ENCODE data around the gene FBLN7.

DNA sequence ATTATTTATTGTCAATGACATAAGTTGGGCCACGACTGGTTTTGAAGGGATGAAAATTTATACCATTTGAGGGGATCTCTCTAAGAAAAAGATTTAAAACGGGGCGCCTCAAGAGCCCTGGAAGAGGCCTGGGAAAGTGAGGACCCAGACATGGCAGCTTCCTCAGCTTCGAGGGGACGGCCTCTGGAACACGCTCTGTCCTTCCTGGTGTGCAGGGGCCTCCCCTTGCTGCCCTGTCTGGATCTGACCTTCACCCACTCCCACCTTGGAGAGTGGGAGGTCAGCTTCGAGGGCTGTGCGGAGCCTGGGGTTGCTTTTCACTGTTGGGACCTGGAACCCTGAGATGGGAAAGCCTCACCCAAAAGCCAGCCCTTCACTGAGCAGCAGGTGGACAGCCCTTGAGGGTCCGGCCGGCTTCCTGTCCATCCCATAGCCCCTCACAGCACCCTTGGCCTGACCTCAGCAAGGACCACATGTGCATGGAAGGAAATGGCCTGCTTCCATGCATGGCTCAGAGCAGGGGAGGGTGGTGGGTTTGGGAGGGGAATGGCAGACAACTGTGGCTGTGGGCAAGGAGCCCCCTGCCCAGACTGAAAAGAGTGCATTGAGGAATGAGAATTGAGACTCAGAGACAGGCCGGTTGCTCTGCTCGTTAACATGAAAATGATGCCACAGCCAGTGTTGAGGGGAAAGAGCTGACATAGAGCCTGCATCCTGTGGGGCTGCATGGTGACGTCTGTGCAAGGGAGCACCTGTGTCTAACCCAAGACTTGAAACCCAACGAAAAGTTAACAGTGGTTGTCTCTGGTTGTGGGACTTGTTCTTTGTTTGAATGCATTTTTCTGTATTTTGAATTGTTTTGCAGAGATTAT lies 16.3 kb downstream of the FBLN7 start:
- TF ChIP-seq, protein P1, sequence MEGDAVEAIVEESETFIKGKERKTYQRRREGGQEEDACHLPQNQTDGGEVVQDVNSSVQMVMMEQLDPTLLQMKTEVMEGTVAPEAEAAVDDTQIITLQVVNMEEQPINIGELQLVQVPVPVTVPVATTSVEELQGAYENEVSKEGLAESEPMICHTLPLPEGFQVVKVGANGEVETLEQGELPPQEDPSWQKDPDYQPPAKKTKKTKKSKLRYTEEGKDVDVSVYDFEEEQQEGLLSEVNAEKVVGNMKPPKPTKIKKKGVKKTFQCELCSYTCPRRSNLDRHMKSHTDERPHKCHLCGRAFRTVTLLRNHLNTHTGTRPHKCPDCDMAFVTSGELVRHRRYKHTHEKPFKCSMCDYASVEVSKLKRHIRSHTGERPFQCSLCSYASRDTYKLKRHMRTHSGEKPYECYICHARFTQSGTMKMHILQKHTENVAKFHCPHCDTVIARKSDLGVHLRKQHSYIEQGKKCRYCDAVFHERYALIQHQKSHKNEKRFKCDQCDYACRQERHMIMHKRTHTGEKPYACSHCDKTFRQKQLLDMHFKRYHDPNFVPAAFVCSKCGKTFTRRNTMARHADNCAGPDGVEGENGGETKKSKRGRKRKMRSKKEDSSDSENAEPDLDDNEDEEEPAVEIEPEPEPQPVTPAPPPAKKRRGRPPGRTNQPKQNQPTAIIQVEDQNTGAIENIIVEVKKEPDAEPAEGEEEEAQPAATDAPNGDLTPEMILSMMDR (IDR thresholded peaks at IDR 0.05): no peak
- no peak for TF ChIP-seq POLR2A (IDR thresholded peaks at IDR 0.05)

Data from lower leg skin (tissue), 3 donors.